Neuronal stem cell (in vitro differentiated cells): ENCODE measurements around the gene LURAP1L.
A peak's percentile ranks its signal among the peaks of the same experiment; 100 is the strongest.

Source experiments
- DNase-seq: peaks from one replicate; pipeline ENCODE4 v3.0.0-alpha.2; 2013; ENCODE audit warnings: low spot score
- H2AFZ ChIP-seq: one replicate; pipeline ENCODE4 v1.6.1; 2013; ENCODE audit warnings: mild to moderate bottlenecking, low read length, inconsistent platforms
- H2AK5ac ChIP-seq: 2 replicates; pipeline ENCODE4 v1.6.1; 2013; ENCODE audit warnings: low read depth, mild to moderate bottlenecking, inconsistent platforms, low read length, moderate library complexity, mixed read lengths
- H2BK120ac ChIP-seq: 2 replicates; pipeline ENCODE4 v1.6.1; 2013; ENCODE audit warnings: low read depth, mild to moderate bottlenecking, inconsistent platforms, low read length, moderate library complexity, mixed read lengths
- H2BK12ac ChIP-seq: one replicate; pipeline ENCODE4 v1.6.1; 2013; ENCODE audit warnings: low read length, inconsistent platforms
- H2BK15ac ChIP-seq: 2 replicates; pipeline ENCODE4 v1.6.1; 2013; ENCODE audit warnings: mild to moderate bottlenecking, low read length, inconsistent platforms, mixed read lengths
- H2BK5ac ChIP-seq: one replicate; pipeline ENCODE4 v1.6.1; 2013; ENCODE audit warnings: inconsistent platforms, mild to moderate bottlenecking, low read length, moderate library complexity
- H3K14ac ChIP-seq: one replicate; pipeline ENCODE4 v1.6.1; 2013; ENCODE audit warnings: low read length, inconsistent platforms
- H3K18ac ChIP-seq: 2 replicates; pipeline ENCODE4 v1.6.1; 2013; ENCODE audit warnings: low read length, inconsistent platforms
- H3K23ac ChIP-seq: 2 replicates; pipeline ENCODE4 v1.6.1; 2013; ENCODE audit warnings: low read depth, mild to moderate bottlenecking, mixed read lengths, low read length, inconsistent platforms; ENCODE audit not compliant: poor library complexity
- H3K27ac ChIP-seq: replicated peaks from 3 replicates; pipeline ENCODE4 v1.5.1; 2013; ENCODE audit warnings: low read length, inconsistent platforms
- H3K27me3 ChIP-seq, 3 experiments: 2 replicates each; pipeline ENCODE4 v1.6.1; 2013; ENCODE audit warnings: low read length in 3 of 3, mild to moderate bottlenecking in 2 of 3, inconsistent platforms in 1 of 3, low read depth in 1 of 3, mixed read lengths in 1 of 3, moderate library complexity in 1 of 3; ENCODE audit not compliant: control insufficient read depth in 3 of 3, insufficient read depth in 3 of 3
- H3K36me3 ChIP-seq, 2 donors: replicated peaks in 1 of 2; 2 replicates each; pipeline ENCODE4 v1.6.1; 2013; ENCODE audit warnings: low read length in 2 of 2; ENCODE audit not compliant: control insufficient read depth in 2 of 2, insufficient read depth in 2 of 2
- H3K4ac ChIP-seq: 2 replicates; pipeline ENCODE4 v1.6.1; 2013; ENCODE audit warnings: inconsistent platforms, mild to moderate bottlenecking, low read length, moderate library complexity
- H3K4me1 ChIP-seq, 2 donors: 1 replicate in 1 of 2; 2 replicates in 1 of 2; pipeline ENCODE4 v1.6.1; 2013; ENCODE audit warnings: low read length in 2 of 2, low read depth in 1 of 2; ENCODE audit not compliant: control insufficient read depth in 2 of 2, insufficient read depth in 1 of 2
- H3K4me2 ChIP-seq: one replicate; pipeline ENCODE4 v1.6.1; 2013; ENCODE audit warnings: mild to moderate bottlenecking, low read length, inconsistent platforms; ENCODE audit not compliant: insufficient read depth, poor library complexity, severe bottlenecking
- H3K4me3 ChIP-seq, 2 donors: 2 replicates each; pipeline ENCODE4 v1.5.1; 2013; ENCODE audit warnings: low read length in 2 of 2, mild to moderate bottlenecking in 2 of 2, inconsistent platforms in 1 of 2, moderate library complexity in 1 of 2
- H3K79me1 ChIP-seq: one replicate; pipeline ENCODE4 v1.6.1; 2013; ENCODE audit warnings: low read depth, mild to moderate bottlenecking, inconsistent platforms, low read length, moderate library complexity
- H3K9ac ChIP-seq: one replicate; pipeline ENCODE4 v1.6.1; 2013; ENCODE audit warnings: mild to moderate bottlenecking, low read depth, low read length, inconsistent platforms; ENCODE audit not compliant: poor library complexity
- H3K9me3 ChIP-seq, 2 donors: replicated peaks in 1 of 2; 2 replicates each; pipeline versions ENCODE3 to v1.6.1; 2013; ENCODE audit warnings: low read length in 2 of 2, mild to moderate bottlenecking in 2 of 2, inconsistent platforms in 1 of 2, low read depth in 1 of 2, mixed read lengths in 1 of 2, moderate library complexity in 1 of 2; ENCODE audit not compliant: control insufficient read depth in 2 of 2, insufficient read depth in 1 of 2
- H4K8ac ChIP-seq: one replicate; pipeline ENCODE4 v1.6.1; 2013; ENCODE audit warnings: low read depth, mild to moderate bottlenecking, inconsistent platforms, low read length, moderate library complexity
- H4K91ac ChIP-seq: one replicate; pipeline ENCODE4 v1.6.1; 2013; ENCODE audit warnings: low read length, low read depth, mild to moderate bottlenecking, inconsistent platforms; ENCODE audit not compliant: poor library complexity
- WGBS, 2 donors: extraction: QIAGEN DNeasy Blood & Tissue Kit; methylation state at CpG; one replicate each; pipeline ENCODE4 v1.1.7; 2013; ENCODE audit warnings: missing lambda C conversion rate in 2 of 2, mixed read lengths in 1 of 2; ENCODE audit not compliant: insufficient read length in 2 of 2, insufficient replicate concordance in 1 of 2; ENCODE audit errors: extremely low coverage in 2 of 2; 5-methylcytosine and 5-hydroxymethylcytosine counted together

Gene LURAP1L

GRCh38 chr9:12775679-12776512 lies 1.1 kb downstream of the LURAP1L start:
- no peak overlapping the region for H3K27ac ChIP-seq
- peak overlapping the region; percentile 82 for H3K9ac ChIP-seq
- H2BK15ac ChIP-seq, result peak overlapping the region; percentile 79
- H4K91ac ChIP-seq, result no peak overlapping the region
- H3K4me2 ChIP-seq, result peak overlapping the region; percentile 89
- H3K4me3 ChIP-seq, result peak overlapping the region; percentile 72 to 94
- no peak overlapping the region for H4K8ac ChIP-seq
- peak overlapping the region; percentile 47 for H2BK120ac ChIP-seq
- peak overlapping the region; percentile 99 for H3K18ac ChIP-seq
- peak; percentile 53 for DNase-seq
- H2BK12ac ChIP-seq, result peak overlapping the region; percentile 63
- peak overlapping the region; percentile 100 for H2AFZ ChIP-seq
- no peaks in the 10 kb centered on the region for H3K79me1 ChIP-seq
- H3K36me3 ChIP-seq, result no peaks in the 10 kb centered on the region
- H3K27me3 ChIP-seq, result no peaks in the 10 kb centered on the region
- no peak overlapping the region for H3K23ac ChIP-seq
- H3K14ac ChIP-seq, result no peak overlapping the region
- H2BK5ac ChIP-seq, result no peak overlapping the region
- H3K9me3 ChIP-seq, result no peaks in the 10 kb centered on the region
- peaks cover 2% of the 10 kb centered on the region in 2 donors for H3K4me1 ChIP-seq
- no peak overlapping the region for H2AK5ac ChIP-seq
- no peak overlapping the region for H3K4ac ChIP-seq
- no CpG with 5 or more reads among the region's 50 CpGs for WGBS, 2 donors

GRCh38 chr9:12776513-12777055 lies 1.8 kb downstream of the LURAP1L start:
- Histone ChIP-seq H3K9me3 (no peaks in the 10 kb centered on the region), H2BK5ac (no peak overlapping the region), H3K27me3 (no peaks in the 10 kb centered on the region), H2AFZ (peak overlapping the region; percentile 100), H3K4me2 (peak overlapping the region; percentile 89), H3K36me3 (no peaks in the 10 kb centered on the region), H4K8ac (no peak overlapping the region), H3K4me1 (peaks cover 2% of the 10 kb centered on the region in 2 donors), H2BK120ac (no peak overlapping the region), H3K9ac (peak overlapping the region; percentile 82), H3K27ac (no peak overlapping the region), H3K4me3 (peak overlapping the region; percentile 72 to 94), H3K18ac (no peak overlapping the region), H2BK12ac (no peak overlapping the region), H3K79me1 (no peaks in the 10 kb centered on the region), H3K23ac (no peak overlapping the region), H3K4ac (no peak overlapping the region), H2BK15ac (no peak overlapping the region), H3K14ac (no peak overlapping the region), H2AK5ac (no peak overlapping the region), H4K91ac (no peak overlapping the region)
- DNase-seq, result no peak
- no CpG with 5 or more reads among the region's 8 CpGs for WGBS, 2 donors

- no CpG with 5 or more reads among the region's 7 CpGs for WGBS, 2 donors
- H3K4me3 ChIP-seq, result no peak overlapping the region
These were observed 2.6 kb downstream of the LURAP1L start for GRCh38 chr9:12777121-12778022.

More at GRCh38 chr9:12777121-12778022, 2.6 kb downstream of the LURAP1L start:
- Histone ChIP-seq H3K18ac (no peak overlapping the region), H2BK15ac (no peak overlapping the region), H3K27me3 (no peaks in the 10 kb centered on the region), H3K4me2 (no peak overlapping the region), H3K27ac (no peak overlapping the region), H3K4me1 (peaks cover 2% of the 10 kb centered on the region in 2 donors), H2BK120ac (no peak overlapping the region), H2BK12ac (no peak overlapping the region), H2AFZ (no peak overlapping the region), H3K14ac (no peak overlapping the region), H4K91ac (no peak overlapping the region), H2AK5ac (no peak overlapping the region), H3K9ac (no peak overlapping the region), H3K79me1 (no peaks in the 10 kb centered on the region), H4K8ac (no peak overlapping the region), H3K36me3 (no peaks in the 10 kb centered on the region), H2BK5ac (no peak overlapping the region), H3K9me3 (no peaks in the 10 kb centered on the region), H3K23ac (no peak overlapping the region), H3K4ac (no peak overlapping the region)
- no peak for DNase-seq
